Nephron (organoid): ENCODE measurements around the gene UQCRHL.
"Not testable (repeated sequence)": the region's sequence is repeated elsewhere in the genome, so short reads cannot be mapped to it uniquely, and the experiment has no call there.

ENCODE experiments used
- H3K27ac Mint-ChIP-seq, 3 experiments: 2 replicates each; pipeline ENCODE4 v1.8.0; 2020; ENCODE audit warnings: mixed read lengths in 3 of 3, mild to moderate bottlenecking in 2 of 3, moderate library complexity in 1 of 3
- H3K27me3 Mint-ChIP-seq: 2 replicates; pipeline ENCODE4 v1.8.0; 2021; ENCODE audit warnings: low read depth, mild to moderate bottlenecking, moderate library complexity, mixed read lengths
- H3K36me3 Mint-ChIP-seq: 2 replicates; pipeline ENCODE4 v1.8.0; 2020; ENCODE audit warnings: low read depth, mixed read lengths
- H3K4me1 Mint-ChIP-seq: 2 replicates; pipeline ENCODE4 v1.8.0; 2020; ENCODE audit warnings: mixed read lengths
- H3K4me3 Mint-ChIP-seq, 3 experiments: 2 replicates each; pipeline ENCODE4 v1.8.0; 2020; ENCODE audit warnings: mild to moderate bottlenecking in 3 of 3, mixed read lengths in 3 of 3, moderate library complexity in 2 of 3
- H3K9me3 Mint-ChIP-seq: 2 replicates; pipeline ENCODE4 v1.8.0; 2020; ENCODE audit warnings: mixed read lengths
- TF ChIP-seq, protein P1 (sequence below), 3 experiments: fragments of 200-600 bp; sonication (generic); IDR thresholded peaks; one replicate each; pipeline ENCODE4 v1.5.0; 2021; ENCODE audit warnings: antibody characterized with exemption in 3 of 3; ENCODE audit not compliant: unreplicated experiment in 3 of 3

UQCRHL gene

DNA sequence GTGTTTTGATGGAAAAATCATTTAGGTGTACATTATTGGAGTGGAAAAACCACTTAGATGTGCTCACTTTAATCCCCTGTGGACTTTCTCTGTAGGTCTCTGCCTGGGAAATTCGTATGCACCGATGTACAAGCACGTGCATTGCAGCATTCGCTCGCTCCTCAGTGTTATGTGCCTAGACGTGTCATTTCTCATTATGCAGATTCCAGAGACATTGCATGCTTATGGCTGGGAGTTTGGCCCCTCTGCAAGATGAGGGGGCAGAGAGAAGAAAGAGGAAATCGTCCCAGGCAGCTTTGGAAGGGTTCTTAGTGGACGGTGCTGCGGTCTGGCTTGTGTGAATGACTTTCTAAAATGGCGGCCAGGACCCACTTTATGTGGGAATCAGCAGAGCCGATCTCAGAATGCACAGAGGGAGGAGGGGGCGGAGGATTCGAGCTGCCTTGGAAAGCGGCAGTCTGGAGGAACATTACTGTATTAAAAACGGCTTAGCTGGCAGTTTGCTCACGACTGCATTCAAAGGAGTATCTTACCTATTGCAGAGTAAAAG is 42.4 kb upstream of the UQCRHL start:
- no peaks in the 10 kb centered on the region for H3K9me3 Mint-ChIP-seq
- H3K27me3 Mint-ChIP-seq, result no peaks in the 10 kb centered on the region
- H3K36me3 Mint-ChIP-seq, result no peaks in the 10 kb centered on the region
- peaks cover 38% of the 10 kb centered on the region for H3K4me1 Mint-ChIP-seq
- H3K4me3 Mint-ChIP-seq, result peak overlapping the region; percentile 92 to 96 (median 94)
- TF ChIP-seq, protein P1, sequence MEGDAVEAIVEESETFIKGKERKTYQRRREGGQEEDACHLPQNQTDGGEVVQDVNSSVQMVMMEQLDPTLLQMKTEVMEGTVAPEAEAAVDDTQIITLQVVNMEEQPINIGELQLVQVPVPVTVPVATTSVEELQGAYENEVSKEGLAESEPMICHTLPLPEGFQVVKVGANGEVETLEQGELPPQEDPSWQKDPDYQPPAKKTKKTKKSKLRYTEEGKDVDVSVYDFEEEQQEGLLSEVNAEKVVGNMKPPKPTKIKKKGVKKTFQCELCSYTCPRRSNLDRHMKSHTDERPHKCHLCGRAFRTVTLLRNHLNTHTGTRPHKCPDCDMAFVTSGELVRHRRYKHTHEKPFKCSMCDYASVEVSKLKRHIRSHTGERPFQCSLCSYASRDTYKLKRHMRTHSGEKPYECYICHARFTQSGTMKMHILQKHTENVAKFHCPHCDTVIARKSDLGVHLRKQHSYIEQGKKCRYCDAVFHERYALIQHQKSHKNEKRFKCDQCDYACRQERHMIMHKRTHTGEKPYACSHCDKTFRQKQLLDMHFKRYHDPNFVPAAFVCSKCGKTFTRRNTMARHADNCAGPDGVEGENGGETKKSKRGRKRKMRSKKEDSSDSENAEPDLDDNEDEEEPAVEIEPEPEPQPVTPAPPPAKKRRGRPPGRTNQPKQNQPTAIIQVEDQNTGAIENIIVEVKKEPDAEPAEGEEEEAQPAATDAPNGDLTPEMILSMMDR (IDR thresholded peaks at IDR 0.05; ENCODE audit: unreplicated experiment in 3 of 3), result no peak
- peak overlapping the region; percentile 98 to 100 (median 99) for H3K27ac Mint-ChIP-seq

DNA sequence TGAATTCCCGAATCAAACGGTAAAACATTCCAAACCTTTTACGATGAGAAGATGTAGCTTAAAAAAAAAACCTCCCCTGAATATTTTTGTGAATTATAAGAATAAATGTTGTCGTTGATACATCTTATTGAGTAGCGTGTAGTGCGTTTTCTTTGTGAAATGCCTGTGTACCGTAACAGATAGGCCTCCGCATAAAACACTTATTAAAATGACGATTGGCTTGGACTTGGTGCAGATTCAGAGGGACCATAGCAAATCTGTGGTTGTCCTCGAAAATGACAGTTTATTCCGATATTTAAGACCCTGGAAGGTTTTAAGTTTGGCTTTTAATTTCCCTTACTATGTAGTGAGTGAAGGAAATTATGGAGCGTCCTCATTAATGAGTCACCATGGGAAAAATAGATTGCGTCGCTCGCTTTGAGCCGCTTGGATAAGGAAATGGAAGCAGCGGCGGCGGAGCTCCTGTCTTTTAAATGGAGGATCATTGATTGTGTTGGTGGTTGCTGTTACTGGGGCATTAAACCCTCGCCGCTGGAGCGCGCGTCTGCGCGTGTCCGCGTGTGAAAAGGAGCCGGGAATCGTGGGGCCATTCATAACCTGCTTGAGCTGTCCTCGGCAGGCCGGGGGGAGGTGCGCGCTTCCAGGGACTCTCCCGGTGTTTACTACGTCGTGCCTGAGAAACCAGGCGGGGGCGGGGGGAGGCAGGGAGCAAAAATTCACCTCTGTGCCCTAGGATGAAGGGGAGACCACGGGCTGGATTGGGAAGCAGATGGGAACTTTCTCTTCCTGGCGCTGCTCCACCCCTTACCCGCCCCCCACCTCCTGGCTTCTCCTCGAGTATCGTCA is 41.7 kb upstream of the UQCRHL start:
- no peaks in the 10 kb centered on the region for H3K36me3 Mint-ChIP-seq
- H3K27ac Mint-ChIP-seq, result peak overlapping the region; percentile 98 to 100 (median 99)
- H3K4me3 Mint-ChIP-seq, result peak overlapping the region; percentile 92 to 96 (median 94)
- peaks cover 40% of the 10 kb centered on the region for H3K4me1 Mint-ChIP-seq
- TF ChIP-seq, protein P1 (IDR thresholded peaks at IDR 0.05; ENCODE audit: unreplicated experiment in 3 of 3), result no peak
- no peaks in the 10 kb centered on the region for H3K27me3 Mint-ChIP-seq
- no peaks in the 10 kb centered on the region for H3K9me3 Mint-ChIP-seq

DNA sequence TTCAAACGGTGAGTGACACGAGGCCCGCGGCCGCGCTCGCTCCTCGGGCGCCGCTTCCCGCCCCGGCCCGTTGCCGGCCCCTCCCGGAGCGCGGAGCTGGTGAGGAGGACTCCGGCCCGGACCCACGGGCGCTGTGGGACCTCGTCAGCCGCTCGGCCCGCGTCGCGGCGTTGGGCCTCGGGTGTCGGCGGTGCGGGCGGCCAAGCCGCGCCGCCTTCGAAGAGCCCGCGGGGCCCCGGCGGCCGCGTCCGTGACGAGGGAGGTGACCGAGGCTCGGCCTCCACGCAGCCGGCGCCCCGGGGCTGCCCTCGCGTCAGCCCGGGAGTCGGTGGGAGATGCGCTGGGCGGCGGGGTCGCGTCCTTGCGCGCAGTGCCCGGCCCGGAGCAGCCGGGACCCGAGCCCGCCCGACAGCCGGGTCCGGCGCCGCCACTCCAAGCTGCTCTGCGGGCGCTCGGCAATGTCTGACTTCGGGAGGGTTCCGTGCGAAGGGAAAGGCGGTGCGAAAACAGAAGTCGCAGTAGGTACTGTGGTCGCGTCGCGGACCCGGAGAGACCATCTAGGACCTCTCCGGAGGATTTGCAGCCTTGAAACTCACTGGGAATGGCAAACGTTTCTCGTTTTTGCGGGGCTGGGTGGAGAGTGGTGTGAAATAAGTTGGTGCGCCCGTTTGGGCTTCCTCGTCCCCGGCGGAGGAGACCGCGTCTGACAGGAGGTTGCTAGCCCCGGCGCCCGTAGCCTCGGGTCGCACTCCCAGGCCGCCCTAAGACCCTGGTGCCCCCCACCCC is 40.9 kb upstream of the UQCRHL start:
- Mint-ChIP-seq H3K9me3 (no peaks in the 10 kb centered on the region), H3K4me1 (peaks cover 46% of the 10 kb centered on the region), H3K27me3 (no peaks in the 10 kb centered on the region), H3K36me3 (no peaks in the 10 kb centered on the region), H3K4me3 (peak overlapping the region; percentile 96 to 99 (median 97)), H3K27ac (peak overlapping the region; percentile 98 to 100 (median 99))
- TF ChIP-seq, protein P1 (IDR thresholded peaks at IDR 0.05; ENCODE audit: unreplicated experiment in 3 of 3), result no peak

DNA sequence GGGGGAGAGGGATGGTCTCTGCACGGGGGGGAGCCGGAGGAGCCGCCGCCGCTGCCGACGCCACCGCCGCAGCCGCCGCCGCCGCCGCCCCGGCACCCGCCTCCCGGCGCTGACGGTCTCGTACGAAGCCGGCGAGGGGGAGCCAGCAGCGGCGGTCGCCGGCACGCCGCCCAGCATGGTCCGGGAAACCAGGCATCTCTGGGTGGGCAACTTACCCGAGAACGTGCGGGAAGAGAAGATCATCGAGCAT is 40.4 kb upstream of the UQCRHL start:
- Mint-ChIP-seq H3K4me3 (peak overlapping the region; percentile 94 to 99 (median 97)), H3K9me3 (no peaks in the 10 kb centered on the region), H3K36me3 (no peaks in the 10 kb centered on the region), H3K27me3 (no peaks in the 10 kb centered on the region), H3K27ac (peak overlapping the region in 2 of 3 experiments; percentile 98 to 99), H3K4me1 (peaks cover 45% of the 10 kb centered on the region)
- TF ChIP-seq, protein P1 (IDR thresholded peaks at IDR 0.05; ENCODE audit: unreplicated experiment in 3 of 3), result no peak

DNA sequence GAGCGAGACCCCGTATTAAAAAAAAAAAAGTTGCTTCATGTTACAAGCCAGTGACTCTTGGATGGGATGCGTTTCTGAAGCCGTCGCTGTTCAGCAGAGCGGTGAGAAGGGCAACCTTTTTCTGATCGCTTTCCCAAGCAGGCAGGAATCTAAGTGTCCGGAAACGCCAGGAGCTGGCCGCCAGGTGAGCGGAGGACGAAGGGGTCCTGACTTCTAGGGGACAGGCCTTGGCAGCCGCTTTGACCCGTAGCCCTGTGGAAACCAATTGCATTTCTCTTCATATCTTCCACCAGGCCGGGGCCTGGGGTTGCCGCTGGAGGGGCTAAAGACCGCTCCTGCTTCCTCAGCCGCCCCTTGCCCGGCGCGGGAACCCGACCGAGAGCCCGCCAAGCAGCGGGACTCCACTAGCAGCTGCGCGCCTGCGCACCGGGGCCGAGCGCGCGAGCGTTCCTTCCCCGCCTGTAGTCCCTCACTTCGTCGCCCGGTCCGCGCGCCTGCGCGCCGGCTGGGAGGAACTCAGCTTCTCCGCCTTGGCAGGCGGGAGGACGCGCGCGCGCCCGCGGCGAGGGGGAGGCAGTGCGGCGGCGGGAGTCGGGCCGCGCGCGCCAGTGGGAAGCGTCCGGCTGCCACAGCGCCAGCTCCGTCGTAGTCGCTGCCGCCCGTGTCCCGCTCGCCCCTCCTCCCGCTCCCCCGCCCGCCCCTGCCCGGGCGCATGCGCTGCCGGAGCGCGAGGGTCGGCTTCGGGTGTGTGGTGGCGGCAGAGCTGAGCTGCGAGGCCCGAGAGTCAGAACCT is 39.8 kb upstream of the UQCRHL start, which contains the start of gene SPEN:
Gene SPEN, plus strand, starts transcription at position 608 of the 793 bp plus-strand sequence. CDS start 361 bp downstream, outside the sequence.
- peak within 1 kb of the TSS; percentile 96 to 99 (median 97) for H3K4me3 Mint-ChIP-seq
- H3K27ac Mint-ChIP-seq, result peak within 1 kb of the TSS; percentile 98 to 100 (median 99)
- peaks cover 40% of the 10 kb centered on the region for H3K4me1 Mint-ChIP-seq
- no peaks in the 10 kb centered on the region for H3K27me3 Mint-ChIP-seq
- TF ChIP-seq, protein P1 (IDR thresholded peaks at IDR 0.05; ENCODE audit: unreplicated experiment in 3 of 3), result no peak
- H3K9me3 Mint-ChIP-seq, result no peaks in the 10 kb centered on the region
- H3K36me3 Mint-ChIP-seq, result no peaks in the 10 kb centered on the region

DNA sequence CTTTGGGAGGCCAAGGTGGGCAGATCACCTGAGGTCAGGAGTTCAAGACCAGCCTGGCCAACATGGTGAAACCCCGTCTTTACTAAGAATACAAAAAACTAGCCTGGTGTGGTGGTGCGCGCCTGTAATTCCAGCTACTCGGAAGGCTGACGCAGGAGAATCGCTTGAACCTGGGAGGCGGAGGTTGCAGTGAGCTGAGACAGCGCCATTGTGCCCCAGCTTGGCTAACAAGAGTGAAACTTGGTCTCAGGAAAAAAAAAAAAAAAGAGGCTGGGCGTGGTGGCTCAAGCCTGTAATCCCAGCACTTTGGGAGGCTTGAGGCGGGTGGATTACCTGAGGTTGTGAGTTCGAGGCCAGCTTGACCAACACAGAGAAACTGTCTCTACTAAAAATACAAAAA is 38.6 kb upstream of the UQCRHL start:
- H3K36me3 Mint-ChIP-seq, H3K27me3 Mint-ChIP-seq, H3K9me3 Mint-ChIP-seq: not testable (repeated sequence)
- peaks cover 28% of the 10 kb centered on the region for H3K4me1 Mint-ChIP-seq
- H3K4me3 Mint-ChIP-seq, result peak overlapping the region; percentile 94 to 99 (median 97)
- H3K27ac Mint-ChIP-seq, result peak overlapping the region in 2 of 3 experiments; percentile 56 to 98
